ENCODE data around the gene MECP2.
"Not testable (repeated sequence)": the region's sequence is repeated elsewhere in the genome, so short reads cannot be mapped to it uniquely, and the experiment has no call there.

MECP2 gene

DNA sequence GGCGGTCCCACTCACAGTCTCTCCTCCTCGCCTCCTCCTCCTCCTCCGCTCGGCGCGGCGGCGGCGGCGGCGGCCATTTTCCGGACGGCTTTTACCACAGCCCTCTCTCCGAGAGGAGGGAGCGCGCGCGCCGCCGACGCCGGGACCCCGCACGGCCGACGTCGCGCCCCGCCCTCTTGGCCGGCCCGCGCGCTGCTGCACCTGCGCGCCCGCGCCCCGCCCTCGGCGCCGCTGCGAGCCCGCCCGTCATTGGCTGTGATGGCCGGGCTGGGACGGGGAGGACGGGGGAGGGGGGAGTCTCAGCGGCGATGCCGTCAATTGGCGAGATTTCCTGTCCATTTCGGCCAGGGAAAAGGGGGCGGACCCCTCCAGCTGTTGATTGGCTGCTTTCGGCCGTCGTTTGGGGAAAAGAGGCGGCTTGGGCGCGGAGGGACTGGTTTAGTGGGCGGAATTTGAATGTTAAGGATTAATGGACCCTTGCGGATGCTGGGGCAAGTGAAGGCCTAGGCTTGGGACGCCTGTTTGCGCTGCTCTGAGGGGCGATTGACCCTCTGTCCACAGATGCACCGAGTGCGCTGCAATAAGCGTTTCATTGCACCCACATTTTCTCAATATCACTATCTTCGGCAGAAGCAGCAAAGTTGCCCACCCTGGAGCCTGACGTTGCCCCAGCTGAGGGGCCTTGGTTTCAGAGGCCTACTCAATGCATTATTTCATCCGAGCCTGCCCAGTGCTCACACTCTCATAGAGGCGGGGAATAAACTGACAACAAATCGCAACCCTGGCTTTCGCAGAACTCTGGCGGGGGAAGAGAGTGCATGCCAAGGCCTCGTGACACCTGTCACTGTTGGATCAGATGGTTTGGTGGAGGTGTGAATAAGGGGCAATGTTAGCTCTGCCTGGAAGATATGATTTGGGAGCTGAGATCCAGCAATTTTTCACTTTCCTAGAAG is at the start of gene MECP2:
MECP2 (minus strand) TSS at position 129 of the 953 bp plus-strand sequence.
- peak within 1 kb of the TSS; percentile 71 for H3K4me3 ChIP-seq (ENCODE audit: low read length)
- peak; percentile 71 for DNase-seq (ENCODE audit: low read depth)
- TF ChIP-seq, protein P1, sequence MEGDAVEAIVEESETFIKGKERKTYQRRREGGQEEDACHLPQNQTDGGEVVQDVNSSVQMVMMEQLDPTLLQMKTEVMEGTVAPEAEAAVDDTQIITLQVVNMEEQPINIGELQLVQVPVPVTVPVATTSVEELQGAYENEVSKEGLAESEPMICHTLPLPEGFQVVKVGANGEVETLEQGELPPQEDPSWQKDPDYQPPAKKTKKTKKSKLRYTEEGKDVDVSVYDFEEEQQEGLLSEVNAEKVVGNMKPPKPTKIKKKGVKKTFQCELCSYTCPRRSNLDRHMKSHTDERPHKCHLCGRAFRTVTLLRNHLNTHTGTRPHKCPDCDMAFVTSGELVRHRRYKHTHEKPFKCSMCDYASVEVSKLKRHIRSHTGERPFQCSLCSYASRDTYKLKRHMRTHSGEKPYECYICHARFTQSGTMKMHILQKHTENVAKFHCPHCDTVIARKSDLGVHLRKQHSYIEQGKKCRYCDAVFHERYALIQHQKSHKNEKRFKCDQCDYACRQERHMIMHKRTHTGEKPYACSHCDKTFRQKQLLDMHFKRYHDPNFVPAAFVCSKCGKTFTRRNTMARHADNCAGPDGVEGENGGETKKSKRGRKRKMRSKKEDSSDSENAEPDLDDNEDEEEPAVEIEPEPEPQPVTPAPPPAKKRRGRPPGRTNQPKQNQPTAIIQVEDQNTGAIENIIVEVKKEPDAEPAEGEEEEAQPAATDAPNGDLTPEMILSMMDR (conservative IDR thresholded peaks at IDR 0.05; ENCODE audit: low read depth, low read length), result no peak

DNA sequence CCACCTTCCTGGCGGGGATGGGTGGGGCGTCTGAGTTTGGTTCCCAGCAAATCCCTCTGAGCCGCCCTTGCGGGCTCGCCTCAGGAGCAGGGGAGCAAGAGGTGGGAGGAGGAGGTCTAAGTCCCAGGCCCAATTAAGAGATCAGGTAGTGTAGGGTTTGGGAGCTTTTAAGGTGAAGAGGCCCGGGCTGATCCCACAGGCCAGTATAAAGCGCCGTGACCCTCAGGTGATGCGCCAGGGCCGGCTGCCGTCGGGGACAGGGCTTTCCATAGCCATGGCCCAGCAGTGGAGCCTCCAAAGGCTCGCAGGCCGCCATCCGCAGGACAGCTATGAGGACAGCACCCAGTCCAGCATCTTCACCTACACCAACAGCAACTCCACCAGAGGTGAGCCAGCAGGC is 46.5 kb upstream of the MECP2 start, which contains the start of gene OPN1LW:
OPN1LW (plus strand) TSS at position 234 of the 400 bp plus-strand sequence; CDS start at position 275, 41 bp downstream.
- DNase-seq (ENCODE audit: low read depth); H3K4me3 ChIP-seq (ENCODE audit: low read length): not testable (repeated sequence)

DNA sequence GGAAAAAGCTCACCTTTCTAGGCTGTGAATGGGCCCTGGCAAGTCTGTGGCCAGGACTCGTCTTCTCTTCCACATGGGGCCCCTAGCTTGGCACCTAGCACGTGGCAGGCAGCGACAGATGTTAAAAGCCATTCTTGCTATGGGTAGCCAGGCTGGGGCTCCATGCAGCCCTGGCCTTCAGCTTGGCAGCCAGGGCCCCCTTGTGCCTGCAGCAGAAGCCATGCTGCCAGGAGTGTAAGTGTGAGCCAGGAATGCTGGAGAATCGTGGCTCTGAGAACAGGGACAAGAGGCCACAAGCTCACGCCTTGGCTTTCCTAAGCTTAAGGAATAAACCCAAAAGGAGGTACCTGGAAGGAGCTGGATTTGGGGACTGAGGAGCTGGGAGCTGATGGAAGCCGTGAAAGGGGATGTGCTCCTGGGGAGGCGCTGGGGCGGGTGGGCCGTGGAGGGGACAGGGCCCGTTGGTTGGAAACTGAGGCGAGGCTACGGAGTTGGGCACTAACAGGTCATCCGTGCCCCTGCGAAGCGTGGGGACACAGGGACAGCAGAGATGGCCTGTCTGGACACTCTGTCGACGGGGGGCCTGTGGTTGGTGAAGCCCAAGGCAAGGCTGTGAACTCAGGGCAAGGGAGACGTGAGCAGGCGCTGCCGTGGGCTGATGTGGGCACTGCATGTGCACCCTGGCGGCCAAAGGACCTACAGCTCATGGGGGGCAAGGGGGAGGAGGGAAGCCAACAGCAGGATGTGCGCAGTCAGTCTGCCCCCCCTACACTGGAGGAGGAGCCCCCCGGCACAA is 45.6 kb upstream of the MECP2 start:
- no peak overlapping the region for H3K4me3 ChIP-seq (ENCODE audit: low read length)
- TF ChIP-seq, protein P1 (conservative IDR thresholded peaks at IDR 0.05; ENCODE audit: low read depth, low read length), result no peak
- no peak for DNase-seq (ENCODE audit: low read depth)

DNA sequence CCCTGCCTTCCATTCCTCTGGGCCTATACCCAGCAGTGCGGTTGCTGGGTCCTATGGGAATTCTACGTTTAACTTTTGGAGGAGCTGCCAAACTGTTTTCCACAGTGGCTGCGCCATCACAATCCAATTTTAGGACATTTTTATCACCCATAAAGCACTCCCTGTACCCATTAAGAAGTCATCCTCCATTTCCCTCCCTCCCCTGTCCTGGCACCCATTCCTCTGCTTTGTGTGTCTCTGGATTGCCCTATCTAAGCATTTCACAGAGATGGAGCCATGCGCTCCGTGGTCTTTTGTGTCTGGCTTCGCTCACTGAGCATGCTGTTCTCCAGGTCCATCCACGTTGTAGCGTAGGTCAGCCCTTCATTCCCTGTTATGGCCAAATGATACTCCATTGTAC is 44.9 kb upstream of the MECP2 start:
- TF ChIP-seq, protein P1 (conservative IDR thresholded peaks at IDR 0.05; ENCODE audit: low read depth, low read length), result no peak
- DNase-seq (ENCODE audit: low read depth), result no peak
- no peak overlapping the region for H3K4me3 ChIP-seq (ENCODE audit: low read length)

DNA sequence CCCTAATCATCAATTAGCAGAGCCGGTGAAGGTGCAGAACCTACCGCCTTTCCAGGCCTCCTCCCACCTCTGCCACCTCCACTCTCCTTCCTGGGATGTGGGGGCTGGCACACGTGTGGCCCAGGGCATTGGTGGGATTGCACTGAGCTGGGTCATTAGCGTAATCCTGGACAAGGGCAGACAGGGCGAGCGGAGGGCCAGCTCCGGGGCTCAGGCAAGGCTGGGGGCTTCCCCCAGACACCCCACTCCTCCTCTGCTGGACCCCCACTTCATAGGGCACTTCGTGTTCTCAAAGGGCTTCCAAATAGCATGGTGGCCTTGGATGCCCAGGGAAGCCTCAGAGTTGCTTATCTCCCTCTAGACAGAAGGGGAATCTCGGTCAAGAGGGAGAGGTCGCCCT is 43.2 kb upstream of the MECP2 start:
- no peak for DNase-seq (ENCODE audit: low read depth)
- TF ChIP-seq, protein P1 (conservative IDR thresholded peaks at IDR 0.05; ENCODE audit: low read depth, low read length), result no peak
- no peak overlapping the region for H3K4me3 ChIP-seq (ENCODE audit: low read length)

DNA sequence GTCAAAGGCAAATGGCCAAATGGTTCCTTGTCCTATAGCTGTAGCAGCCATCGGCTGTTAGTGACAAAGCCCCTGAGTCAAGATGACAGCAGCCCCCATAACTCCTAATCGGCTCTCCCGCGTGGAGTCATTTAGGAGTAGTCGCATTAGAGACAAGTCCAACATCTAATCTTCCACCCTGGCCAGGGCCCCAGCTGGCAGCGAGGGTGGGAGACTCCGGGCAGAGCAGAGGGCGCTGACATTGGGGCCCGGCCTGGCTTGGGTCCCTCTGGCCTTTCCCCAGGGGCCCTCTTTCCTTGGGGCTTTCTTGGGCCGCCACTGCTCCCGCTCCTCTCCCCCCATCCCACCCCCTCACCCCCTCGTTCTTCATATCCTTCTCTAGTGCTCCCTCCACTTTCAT is 42.7 kb upstream of the MECP2 start:
- DNase-seq (ENCODE audit: low read depth), result no peak
- TF ChIP-seq, protein P1 (conservative IDR thresholded peaks at IDR 0.05; ENCODE audit: low read depth, low read length), result no peak

DNA sequence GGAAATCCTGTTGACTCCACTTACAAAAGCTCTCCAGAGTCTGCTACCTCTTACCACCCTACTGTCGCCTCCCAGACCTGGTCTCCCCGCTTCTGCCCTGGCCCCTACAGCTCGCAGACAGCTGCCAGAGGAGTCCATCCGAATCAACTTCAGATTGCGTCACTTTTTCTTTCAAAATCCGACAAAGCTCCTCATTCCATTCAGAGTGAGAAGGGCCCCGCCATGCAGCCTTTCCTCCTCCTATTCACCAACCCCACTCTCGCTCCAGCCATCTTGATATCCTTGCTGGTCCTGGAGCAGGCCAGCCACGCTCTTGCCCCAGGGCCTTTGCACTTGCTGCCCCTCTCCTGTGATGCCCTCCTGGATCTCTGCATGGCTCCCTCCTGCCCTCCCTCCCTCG is 41.3 kb upstream of the MECP2 start:
- TF ChIP-seq, protein P1 (conservative IDR thresholded peaks at IDR 0.05; ENCODE audit: low read depth, low read length), result no peak
- H3K4me3 ChIP-seq (ENCODE audit: low read length), result no peak overlapping the region
- no peak for DNase-seq (ENCODE audit: low read depth)

More for the DNA sequence above, 42.7 kb upstream of the MECP2 start:
- no peak overlapping the region for H3K4me3 ChIP-seq (ENCODE audit: low read length)
